Medulla oblongata (tissue), 1 donor: Measurements from ENCODE around the gene SDHAF1.
"Not testable (repeated sequence)": the region's sequence is repeated elsewhere in the genome, so short reads cannot be mapped to it uniquely, and the experiment has no call there.

ENCODE experiments used
- DNase-seq: peaks from one replicate; pipeline ENCODE4 v3.0.0-alpha.2; 2015; ENCODE audit errors: extremely low spot score

The SDHAF1 gene

GRCh38 chr19:35995048-35995993 lies at the start of gene SDHAF1:
Gene SDHAF1, plus strand, starts transcription at chr19:35995188. Its CDS starts 87 bp downstream, at chr19:35995275.
- peak; percentile 98 for DNase-seq

- DNase-seq: no peak
Observed at GRCh38 chr19:35946203-35946602, 48.8 kb upstream of the SDHAF1 start.

- DNase-seq: no peak
Observed at GRCh38 chr19:35949131-35949530, 45.9 kb upstream of the SDHAF1 start.

GRCh38 chr19:35955881-35956634 lies 38.9 kb upstream of the SDHAF1 start:
- no peak for DNase-seq

GRCh38 chr19:35957411-35957810 lies 37.6 kb upstream of the SDHAF1 start:
- not testable (repeated sequence) for DNase-seq

- no peak for DNase-seq
Observed at GRCh38 chr19:35958660-35959039, 36.3 kb upstream of the SDHAF1 start.

- DNase-seq: no peak
Observed at GRCh38 chr19:35959040-35959967, 35.7 kb upstream of the SDHAF1 start.

- no peak for DNase-seq
Observed at GRCh38 chr19:35959968-35960320, 35.0 kb upstream of the SDHAF1 start.

GRCh38 chr19:35960432-35960972 lies 34.5 kb upstream of the SDHAF1 start:
- no peak for DNase-seq

- peak; percentile 12 for DNase-seq
Observed at GRCh38 chr19:35963514-35963913, 31.5 kb upstream of the SDHAF1 start.

GRCh38 chr19:35966771-35967170 lies 28.2 kb upstream of the SDHAF1 start:
- DNase-seq: no peak

- no peak for DNase-seq
Observed at GRCh38 chr19:35973487-35973886, 21.5 kb upstream of the SDHAF1 start.

GRCh38 chr19:35975608-35976214 lies 19.3 kb upstream of the SDHAF1 start:
- no peak for DNase-seq

- DNase-seq: no peak
Observed at GRCh38 chr19:35977446-35978222, 17.4 kb upstream of the SDHAF1 start.

GRCh38 chr19:35978271-35978670 lies 16.7 kb upstream of the SDHAF1 start:
- no peak for DNase-seq

GRCh38 chr19:35978832-35979365 lies 16.1 kb upstream of the SDHAF1 start:
- DNase-seq: no peak

- DNase-seq: not testable (repeated sequence)
Observed at GRCh38 chr19:35980997-35981396, 14.0 kb upstream of the SDHAF1 start.

- no peak for DNase-seq
Observed at GRCh38 chr19:35983177-35983576, 11.8 kb upstream of the SDHAF1 start.

- no peak for DNase-seq
Observed at GRCh38 chr19:35986111-35986510, 8.9 kb upstream of the SDHAF1 start.
